B cell (primary cell): ENCODE measurements around the gene LHFPL6. TPM values are rescaled to one million over a fixed set of nuclear protein-coding genes. Genes with fewer than 3 reads are reported as not detected.

ENCODE experiments used
- ATAC-seq: fragments of 200-7000 bp; cut with Tn5 transposase; one replicate; pipeline ENCODE4 v1.10.0; 2021; ENCODE audit warnings: low read depth, mild to moderate bottlenecking, moderate number of reproducible peaks, moderate library complexity
- CTCF ChIA-PET: fragments of 350-600 bp; sonication (Branson Sonifier 250); formaldehyde crosslinking; loops from one replicate; lab custom pipeline; 2021; ENCODE audit warnings: antibody characterized with exemption, inconsistent platforms; lab: Charles Lee
- POLR2A ChIA-PET: fragments of 350-600 bp; sonication (Branson Sonifier 250); formaldehyde crosslinking; loops from one replicate; lab custom pipeline; 2021; ENCODE audit warnings: antibody characterized with exemption; lab: Charles Lee
- DNase-seq: peaks from one replicate; pipeline ENCODE4 v3.0.0; 2013
- H2AFZ ChIP-seq: 2 replicates; pipeline ENCODE4 v1.6.1; 2012; ENCODE audit warnings: mild to moderate bottlenecking, low read depth, low read length; ENCODE audit not compliant: insufficient read depth, poor library complexity, severe bottlenecking
- H3K27ac ChIP-seq, 2 donors: 1 replicate in 1 of 2; 2 replicates in 1 of 2; pipeline ENCODE4 v1.5.1; 2012 to 2013; ENCODE audit warnings: low read length in 2 of 2, mild to moderate bottlenecking in 2 of 2, moderate library complexity in 1 of 2
- H3K27me3 ChIP-seq, 4 experiments: fragments of 200-600 bp in 1 of 4; sonication (generic) in 1 of 4; replicated peaks in 1 of 4; 1 replicate in 2 of 4; 2 replicates in 2 of 4; pipeline versions ENCODE4 v1.6.1 to v1.7.0; 2013 to 2016; ENCODE audit warnings: low read length in 3 of 4, mild to moderate bottlenecking in 2 of 4, mixed read lengths in 1 of 4, moderate library complexity in 1 of 4; ENCODE audit not compliant: insufficient read depth in 4 of 4, control insufficient read depth in 3 of 4; ENCODE audit errors: control extremely low read depth in 1 of 4
- H3K36me3 ChIP-seq, 2 experiments: replicated peaks in 1 of 2; 1 replicate in 1 of 2; 2 replicates in 1 of 2; pipeline versions ENCODE4 v1.6.1 to v1.7.1; 2013; ENCODE audit warnings: low read length in 1 of 2; ENCODE audit not compliant: insufficient read depth in 2 of 2, control insufficient read depth in 1 of 2; ENCODE audit errors: control extremely low read depth in 1 of 2, extremely low read depth in 1 of 2
- H3K4me1 ChIP-seq, 2 donors: fragments of 200-600 bp in 1 of 2; sonication (generic) in 1 of 2; 1 replicate in 1 of 2; 2 replicates in 1 of 2; pipeline versions ENCODE4 v1.5.1 to v1.6.1; 2013 to 2017; ENCODE audit warnings: low read length in 2 of 2; ENCODE audit not compliant: control insufficient read depth in 2 of 2, insufficient read depth in 2 of 2
- H3K4me2 ChIP-seq: replicated peaks from 2 replicates; pipeline ENCODE3; 2012; ENCODE audit warnings: mild to moderate bottlenecking, low read depth, low read length; ENCODE audit not compliant: poor library complexity, severe bottlenecking
- H3K4me3 ChIP-seq, 5 experiments: fragments of 200-600 bp in 1 of 5; sonication (generic) in 1 of 5; 1 replicate in 3 of 5; 2 replicates in 2 of 5; pipeline versions ENCODE4 v1.5.1 to v1.7.0; 2011 to 2016; ENCODE audit warnings: low read length in 4 of 5, mild to moderate bottlenecking in 4 of 5, low read depth in 2 of 5, control low read depth in 1 of 5, moderate library complexity in 1 of 5; ENCODE audit not compliant: insufficient read depth in 1 of 5; ENCODE audit errors: control extremely low read depth in 1 of 5, extremely low read depth in 1 of 5
- H3K79me2 ChIP-seq: fragments of 200-600 bp; sonication (generic); one replicate; pipeline ENCODE4 v1.6.0; 2016; ENCODE audit warnings: low read length; ENCODE audit not compliant: control insufficient read depth, insufficient read depth
- H3K9ac ChIP-seq: fragments of 200-600 bp; sonication (generic); 2 replicates; pipeline ENCODE4 v1.6.1; 2017; ENCODE audit warnings: mild to moderate bottlenecking, low read length, moderate library complexity
- H3K9me3 ChIP-seq, 3 donors: one replicate each; pipeline versions ENCODE4 v1.6.1 to v1.7.1; 2013; ENCODE audit warnings: low read length in 2 of 3; ENCODE audit not compliant: control insufficient read depth in 2 of 3, insufficient read depth in 1 of 3; ENCODE audit errors: control extremely low read depth in 1 of 3
- H4K20me1 ChIP-seq: 2 replicates; pipeline ENCODE4 v1.6.0; 2012; ENCODE audit warnings: mild to moderate bottlenecking, low read length; ENCODE audit not compliant: insufficient read depth, control insufficient read depth, poor library complexity, severe bottlenecking
- H3K27ac Mint-ChIP-seq: one replicate; pipeline ENCODE4 v1.8.0; 2021; ENCODE audit warnings: mixed read lengths
- H3K27me3 Mint-ChIP-seq: one replicate; pipeline ENCODE4 v1.8.0; 2021; ENCODE audit warnings: mixed read lengths
- H3K4me1 Mint-ChIP-seq: one replicate; pipeline ENCODE4 v1.8.0; 2021; ENCODE audit warnings: mixed read lengths
- H3K4me3 Mint-ChIP-seq: one replicate; pipeline ENCODE4 v1.8.0; 2021; ENCODE audit warnings: mixed read lengths
- H3K9me3 Mint-ChIP-seq: one replicate; pipeline ENCODE4 v1.8.0; 2022; ENCODE audit warnings: mixed read lengths; ENCODE audit not compliant: insufficient read depth
- EZH2 ChIP-seq: IDR thresholded peaks from 2 replicates; pipeline ENCODE4 v1.6.1; 2012; ENCODE audit warnings: borderline replicate concordance, low read depth, mild to moderate bottlenecking, moderate library complexity, low read length; ENCODE audit not compliant: insufficient read depth, poor library complexity, severe bottlenecking
- WGBS: methylation state at CpG from one replicate; pipeline ENCODE4 v1.1.5; 2013; ENCODE audit warnings: missing lambda C conversion rate; ENCODE audit not compliant: insufficient coverage; 5-methylcytosine and 5-hydroxymethylcytosine counted together
- intact Hi-C: fragments of 100-400 bp; cut with micrococcal nuclease; formaldehyde crosslinking; loops from one replicate; pipeline ENCODE4 v1.10.0; 2022
- polyA plus RNA-seq: library from polyadenylated mRNA; depleted of rRNA; stranded (reverse); fragments of >200 nt; gene quantifications from 2 replicates; pipeline ENCODE4 v1.2.3, GENCODE V29; 2012
- total RNA-seq, 2 donors: library from RNA; stranded (reverse); fragments of 120-200 nt in 1 of 2; gene quantifications; 1 replicate in 1 of 2; 2 replicates in 1 of 2; pipeline versions ENCODE4 v1.2.3 to v1.2.4, GENCODE V29; 2013 to 2022
- TF ChIP-seq, protein P1 (sequence below): fragments of 200-600 bp; IDR thresholded peaks from one replicate; pipeline ENCODE4 v1.8.0; 2022; ENCODE audit warnings: antibody characterized with exemption, mild to moderate bottlenecking

LHFPL6 gene
- total and polyA plus RNA-seq, 2 donors (not counting 1 experiment from before 2014, with no cell fraction given), result 0.01 TPM; not detected in 1

GRCh38 chr13:39375601-39376000 lies 227.4 kb downstream of the LHFPL6 start:
- H3K27me3 Mint-ChIP-seq, result no peaks in the 10 kb centered on the region
- H3K4me1 ChIP-seq, result no peaks in the 10 kb centered on the region
- TF ChIP-seq, protein P1, sequence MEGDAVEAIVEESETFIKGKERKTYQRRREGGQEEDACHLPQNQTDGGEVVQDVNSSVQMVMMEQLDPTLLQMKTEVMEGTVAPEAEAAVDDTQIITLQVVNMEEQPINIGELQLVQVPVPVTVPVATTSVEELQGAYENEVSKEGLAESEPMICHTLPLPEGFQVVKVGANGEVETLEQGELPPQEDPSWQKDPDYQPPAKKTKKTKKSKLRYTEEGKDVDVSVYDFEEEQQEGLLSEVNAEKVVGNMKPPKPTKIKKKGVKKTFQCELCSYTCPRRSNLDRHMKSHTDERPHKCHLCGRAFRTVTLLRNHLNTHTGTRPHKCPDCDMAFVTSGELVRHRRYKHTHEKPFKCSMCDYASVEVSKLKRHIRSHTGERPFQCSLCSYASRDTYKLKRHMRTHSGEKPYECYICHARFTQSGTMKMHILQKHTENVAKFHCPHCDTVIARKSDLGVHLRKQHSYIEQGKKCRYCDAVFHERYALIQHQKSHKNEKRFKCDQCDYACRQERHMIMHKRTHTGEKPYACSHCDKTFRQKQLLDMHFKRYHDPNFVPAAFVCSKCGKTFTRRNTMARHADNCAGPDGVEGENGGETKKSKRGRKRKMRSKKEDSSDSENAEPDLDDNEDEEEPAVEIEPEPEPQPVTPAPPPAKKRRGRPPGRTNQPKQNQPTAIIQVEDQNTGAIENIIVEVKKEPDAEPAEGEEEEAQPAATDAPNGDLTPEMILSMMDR, result no peak
- TF ChIP-seq EZH2, result no peak
- no peak overlapping the region for H3K4me3 ChIP-seq
- H3K9me3 Mint-ChIP-seq, result no peaks in the 10 kb centered on the region
- intact Hi-C loops, result no loop called here
- no peaks in the 10 kb centered on the region for H3K27me3 ChIP-seq
- no peak overlapping the region for H3K9ac ChIP-seq
- WGBS, result no CpG with 5 or more reads among the region's 3 CpGs
- no peak overlapping the region for H3K4me3 Mint-ChIP-seq
- peaks cover 0 to 5% (median 0%) of the 10 kb centered on the region in 3 donors for H3K9me3 ChIP-seq
- no peak overlapping the region for H3K27ac ChIP-seq
- H3K27ac Mint-ChIP-seq, result no peak overlapping the region
- POLR2A ChIA-PET, result no interaction called here
- no peak overlapping the region for H2AFZ ChIP-seq
- H3K36me3 ChIP-seq, result no peaks in the 10 kb centered on the region
- no peak for DNase-seq
- no peak for ATAC-seq
- no peak overlapping the region for H3K4me2 ChIP-seq
- CTCF ChIA-PET, result no interaction called here
- no peaks in the 10 kb centered on the region for H3K79me2 ChIP-seq
- H4K20me1 ChIP-seq, result no peaks in the 10 kb centered on the region
- no peaks in the 10 kb centered on the region for H3K4me1 Mint-ChIP-seq

GRCh38 chr13:39374741-39375189 lies 228.2 kb downstream of the LHFPL6 start:
- POLR2A ChIA-PET, result no interaction called here
- no peaks in the 10 kb centered on the region for H4K20me1 ChIP-seq
- H3K4me1 ChIP-seq, result no peaks in the 10 kb centered on the region
- DNase-seq (no peak), ATAC-seq (no peak)
- no peak overlapping the region for H2AFZ ChIP-seq
- H3K27ac ChIP-seq, result no peak overlapping the region
- intact Hi-C loops, result no loop called here
- H3K27ac Mint-ChIP-seq, result no peak overlapping the region
- H3K9ac ChIP-seq, result no peak overlapping the region
- no peaks in the 10 kb centered on the region for H3K9me3 Mint-ChIP-seq
- H3K27me3 Mint-ChIP-seq, result no peaks in the 10 kb centered on the region
- H3K79me2 ChIP-seq, result no peaks in the 10 kb centered on the region
- no peaks in the 10 kb centered on the region for H3K4me1 Mint-ChIP-seq
- H3K4me2 ChIP-seq, result no peak overlapping the region
- TF ChIP-seq, protein P1, result no peak
- TF ChIP-seq EZH2, result no peak
- no peaks in the 10 kb centered on the region for H3K27me3 ChIP-seq
- CTCF ChIA-PET, result no interaction called here
- no peak overlapping the region for H3K4me3 ChIP-seq
- WGBS, result 100% methylated on average over 1 of the region's 3 CpGs
- peaks cover 0 to 5% (median 0%) of the 10 kb centered on the region in 3 donors for H3K9me3 ChIP-seq
- H3K4me3 Mint-ChIP-seq, result no peak overlapping the region
- H3K36me3 ChIP-seq, result no peaks in the 10 kb centered on the region
